Calu3 (cell line): ENCODE measurements around the gene ANKRD55. TPM values are rescaled to one million over a fixed set of nuclear protein-coding genes. Genes with fewer than 3 reads are reported as not detected.
"Not testable (repeated sequence)": the region's sequence is repeated elsewhere in the genome, so short reads cannot be mapped to it uniquely, and the experiment has no call there.

Experiments used
- BruUV-seq: library from RNA; stranded (reverse); fragments of 400-500 nt; replicated peaks from 2 replicates; lab custom pipeline; 2021; lab: Mats Ljungman, UMichigan
- CTCF ChIA-PET: fragments of 300-600 bp; sonication (Branson Sonifier 250); formaldehyde crosslinking; loops from one replicate; lab custom pipeline; 2022; ENCODE audit warnings: antibody characterized with exemption; lab: Charles Lee
- DNase-seq: peaks from one replicate; pipeline ENCODE4 v3.0.0; 2022
- H3K27ac Mint-ChIP-seq: one replicate; pipeline ENCODE4 v1.8.0; 2022; ENCODE audit warnings: mixed read lengths; ENCODE audit not compliant: unreplicated experiment
- H3K27me3 Mint-ChIP-seq: one replicate; pipeline ENCODE4 v1.8.0; 2022; ENCODE audit warnings: mixed read lengths; ENCODE audit not compliant: unreplicated experiment
- H3K36me3 Mint-ChIP-seq: one replicate; pipeline ENCODE4 v1.8.0; 2022; ENCODE audit warnings: mild to moderate bottlenecking, moderate library complexity, mixed read lengths; ENCODE audit not compliant: insufficient read depth, unreplicated experiment
- H3K4me1 Mint-ChIP-seq: one replicate; pipeline ENCODE4 v1.8.0; 2022; ENCODE audit warnings: mild to moderate bottlenecking, low read depth, mixed read lengths; ENCODE audit not compliant: unreplicated experiment
- H3K4me3 Mint-ChIP-seq: one replicate; pipeline ENCODE4 v1.8.0; 2022; ENCODE audit warnings: mild to moderate bottlenecking, low read depth, moderate library complexity, mixed read lengths; ENCODE audit not compliant: unreplicated experiment
- H3K9me3 Mint-ChIP-seq: one replicate; pipeline ENCODE4 v1.8.0; 2022; ENCODE audit warnings: low read depth, mixed read lengths; ENCODE audit not compliant: unreplicated experiment
- CTCF ChIP-seq: fragments of 200-600 bp; IDR thresholded peaks from one replicate; pipeline ENCODE4 v1.8.0; 2022; ENCODE audit warnings: antibody characterized with exemption; ENCODE audit not compliant: unreplicated experiment
- intact Hi-C: fragments of 100-400 bp; cut with micrococcal nuclease; formaldehyde crosslinking; loops from one replicate; pipeline ENCODE4 v1.10.0; 2022; ENCODE audit not compliant: unreplicated experiment
- total RNA-seq: library from RNA; stranded (reverse); gene quantifications from 2 replicates; pipeline ENCODE4 v1.2.3, GENCODE V29; 2022

The ANKRD55 gene
- total RNA-seq, 1 experiment from 2014 or later: not detected

- Mint-ChIP-seq H3K9me3 (no peaks in the 10 kb centered on the region), H3K36me3 (no peaks in the 10 kb centered on the region), H3K27ac (no peak overlapping the region), H3K27me3 (no peaks in the 10 kb centered on the region), H3K4me3 (no peak overlapping the region), H3K4me1 (no peaks in the 10 kb centered on the region)
- DNase-seq: no peak
- no TSS peak for BruUV-seq
- CTCF ChIA-PET: no interaction called here
- intact Hi-C loops: no loop called here
- no peak for TF ChIP-seq CTCF
Observed at GRCh38 chr5:56159521-56159947, 73.6 kb downstream of the ANKRD55 start.

GRCh38 chr5:56158331-56158960 is 74.7 kb downstream of the ANKRD55 start:
- CTCF ChIA-PET: no interaction called here
- no TSS peak for BruUV-seq
- no peak for TF ChIP-seq CTCF
- no peaks in the 10 kb centered on the region for H3K9me3 Mint-ChIP-seq
- H3K4me3 Mint-ChIP-seq: no peak overlapping the region
- no peaks in the 10 kb centered on the region for H3K4me1 Mint-ChIP-seq
- DNase-seq: no peak
- no peaks in the 10 kb centered on the region for H3K27me3 Mint-ChIP-seq
- intact Hi-C loops: no loop called here
- no peak overlapping the region for H3K27ac Mint-ChIP-seq
- no peaks in the 10 kb centered on the region for H3K36me3 Mint-ChIP-seq

GRCh38 chr5:56157191-56157621 is 75.9 kb downstream of the ANKRD55 start:
- H3K4me3 Mint-ChIP-seq, H3K27ac Mint-ChIP-seq, H3K9me3 Mint-ChIP-seq, DNase-seq, intact Hi-C loops, H3K36me3 Mint-ChIP-seq, H3K4me1 Mint-ChIP-seq, CTCF ChIA-PET, BruUV-seq, H3K27me3 Mint-ChIP-seq: not testable (repeated sequence)

- H3K36me3 Mint-ChIP-seq, H3K27me3 Mint-ChIP-seq, DNase-seq, BruUV-seq, H3K4me1 Mint-ChIP-seq, H3K4me3 Mint-ChIP-seq, H3K27ac Mint-ChIP-seq, intact Hi-C loops, H3K9me3 Mint-ChIP-seq, CTCF ChIA-PET: not testable (repeated sequence)
Observed at GRCh38 chr5:56156585-56157190, 76.4 kb downstream of the ANKRD55 start.

- H3K27ac Mint-ChIP-seq: no peak overlapping the region
- peaks cover 9% of the 10 kb centered on the region for H3K4me1 Mint-ChIP-seq
- intact Hi-C loops: no loop called here
- H3K4me3 Mint-ChIP-seq: no peak overlapping the region
- DNase-seq: no peak
- CTCF ChIA-PET: no interaction called here
- no peak for TF ChIP-seq CTCF
- BruUV-seq: no TSS peak
- H3K27me3 Mint-ChIP-seq: no peaks in the 10 kb centered on the region
- no peaks in the 10 kb centered on the region for H3K9me3 Mint-ChIP-seq
- no peaks in the 10 kb centered on the region for H3K36me3 Mint-ChIP-seq
Observed at GRCh38 chr5:56155992-56156584, 77.0 kb downstream of the ANKRD55 start.
